Measurements from ENCODE around the gene CHCHD2. TPM values are rescaled to one million over a fixed set of nuclear protein-coding genes. Genes with fewer than 3 reads are reported as not detected.
"Not testable (repeated sequence)": the region's sequence is repeated elsewhere in the genome, so short reads cannot be mapped to it uniquely, and the experiment has no call there.

Gene CHCHD2
- total RNA-seq, 2 donors from 2014 or later: 44.7 to 88.8 TPM

DNA sequence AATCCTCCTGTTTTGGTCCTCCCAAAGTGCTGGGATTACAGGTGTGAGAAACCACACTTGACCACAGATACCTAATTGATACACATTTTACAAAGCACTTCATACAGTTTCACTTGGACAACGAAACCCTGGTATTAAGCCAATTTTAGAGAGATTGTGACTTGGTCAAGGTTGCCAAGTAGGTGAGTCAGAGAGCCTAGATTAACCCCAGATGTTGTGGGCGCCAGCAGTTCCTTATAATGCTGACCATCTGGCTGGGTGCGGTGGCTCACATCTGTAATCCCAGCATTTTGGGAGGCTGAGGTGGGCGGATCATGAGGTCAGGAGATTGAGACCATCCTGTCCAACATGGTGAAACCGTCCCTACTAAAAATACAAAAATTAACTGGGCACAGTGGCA, 8.6 kb downstream of the CHCHD2 start:
- no peaks in the 10 kb centered on the region for H3K27me3 ChIP-seq (ENCODE audit: control insufficient read depth, insufficient read depth, low read length, poor library complexity, severe bottlenecking)
- no peaks in the 10 kb centered on the region for H3K9me3 ChIP-seq (ENCODE audit: control insufficient read depth, low read length)
- 88 to 90% methylated on average over 4 to 5 of the region's 5 CpGs for WGBS, 2 experiments (ENCODE audit: insufficient coverage in 1 of 2, insufficient read length in 1 of 2)
- Mint-ChIP-seq H3K4me3 (no peak overlapping the region), H3K4me1 (no peaks in the 10 kb centered on the region), H3K27ac (no peak overlapping the region), H3K27me3 (ENCODE audit: insufficient read depth) (no peaks in the 10 kb centered on the region), H3K36me3 (ENCODE audit: low read depth) (no peaks in the 10 kb centered on the region), H3K9me3 (peaks cover 55% of the 10 kb centered on the region)
- no peaks in the 10 kb centered on the region for H3K4me1 ChIP-seq (ENCODE audit: control insufficient read depth, insufficient read depth, low read length)
- no peak overlapping the region for H3K4me3 ChIP-seq (ENCODE audit: low read length)
- no peak overlapping the region for H3K27ac ChIP-seq (ENCODE audit: low read depth, low read length)
- TF ChIP-seq, protein P1, sequence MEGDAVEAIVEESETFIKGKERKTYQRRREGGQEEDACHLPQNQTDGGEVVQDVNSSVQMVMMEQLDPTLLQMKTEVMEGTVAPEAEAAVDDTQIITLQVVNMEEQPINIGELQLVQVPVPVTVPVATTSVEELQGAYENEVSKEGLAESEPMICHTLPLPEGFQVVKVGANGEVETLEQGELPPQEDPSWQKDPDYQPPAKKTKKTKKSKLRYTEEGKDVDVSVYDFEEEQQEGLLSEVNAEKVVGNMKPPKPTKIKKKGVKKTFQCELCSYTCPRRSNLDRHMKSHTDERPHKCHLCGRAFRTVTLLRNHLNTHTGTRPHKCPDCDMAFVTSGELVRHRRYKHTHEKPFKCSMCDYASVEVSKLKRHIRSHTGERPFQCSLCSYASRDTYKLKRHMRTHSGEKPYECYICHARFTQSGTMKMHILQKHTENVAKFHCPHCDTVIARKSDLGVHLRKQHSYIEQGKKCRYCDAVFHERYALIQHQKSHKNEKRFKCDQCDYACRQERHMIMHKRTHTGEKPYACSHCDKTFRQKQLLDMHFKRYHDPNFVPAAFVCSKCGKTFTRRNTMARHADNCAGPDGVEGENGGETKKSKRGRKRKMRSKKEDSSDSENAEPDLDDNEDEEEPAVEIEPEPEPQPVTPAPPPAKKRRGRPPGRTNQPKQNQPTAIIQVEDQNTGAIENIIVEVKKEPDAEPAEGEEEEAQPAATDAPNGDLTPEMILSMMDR (conservative IDR thresholded peaks at IDR 0.05): no peak
- no peak for DNase-seq
- peaks cover 34% of the 10 kb centered on the region for H3K36me3 ChIP-seq (ENCODE audit: control insufficient read depth, insufficient read depth, low read length)
- H3K9ac ChIP-seq (ENCODE audit: extremely low read depth, low read length, poor library complexity, severe bottlenecking): no peak overlapping the region

DNA sequence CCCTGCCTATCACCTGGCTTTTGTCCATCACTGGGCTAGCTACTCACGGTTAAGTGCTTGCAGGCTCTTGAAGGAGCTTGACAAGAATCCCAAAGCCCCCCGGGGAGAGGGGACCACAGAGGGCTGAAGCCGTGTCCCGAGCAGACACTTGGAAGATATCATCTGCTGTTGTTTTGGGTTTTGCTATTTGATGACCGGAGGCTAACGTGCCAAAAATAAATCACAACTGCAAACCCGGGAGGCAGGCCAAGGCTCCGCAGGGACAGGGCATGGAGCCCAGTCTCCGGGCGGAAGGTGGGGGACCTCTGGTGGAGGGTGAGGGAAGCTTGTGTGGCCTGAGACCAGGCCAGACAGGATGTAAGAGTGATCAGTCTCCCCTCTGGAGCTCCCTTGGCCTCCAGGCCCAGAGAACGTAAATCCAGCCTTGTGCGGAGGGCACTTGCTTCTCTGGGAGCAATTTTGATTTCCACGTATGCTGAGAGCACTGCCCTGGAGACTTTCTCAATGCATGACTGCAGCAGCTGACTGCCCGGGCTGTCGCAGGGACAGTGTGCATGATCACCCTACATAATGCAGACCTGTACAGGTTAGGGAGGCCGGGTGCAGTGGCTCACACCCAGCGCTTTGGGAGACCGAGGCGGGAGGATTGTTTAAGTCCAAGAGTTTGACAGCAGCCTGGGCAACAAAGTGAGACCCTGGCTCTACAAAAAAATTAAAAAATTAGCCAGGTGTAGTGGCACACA, 13.3 kb downstream of the CHCHD2 start, which contains the start of gene PHKG1:
PHKG1 (minus strand) TSS at position 164 of the 743 bp plus-strand sequence. CDS start 4,011 bp downstream, outside the sequence.
- no peak within 1 kb of the TSS for H3K9ac ChIP-seq (ENCODE audit: extremely low read depth, low read length, poor library complexity, severe bottlenecking)
- no peak within 1 kb of the TSS for H3K4me3 ChIP-seq (ENCODE audit: low read length)
- TF ChIP-seq, protein P1 (conservative IDR thresholded peaks at IDR 0.05): peak; percentile 63
- no peaks in the 10 kb centered on the region for H3K27me3 Mint-ChIP-seq (ENCODE audit: insufficient read depth)
- H3K9me3 ChIP-seq (ENCODE audit: control insufficient read depth, low read length): no peaks in the 10 kb centered on the region
- H3K36me3 ChIP-seq (ENCODE audit: control insufficient read depth, insufficient read depth, low read length): no peaks in the 10 kb centered on the region
- H3K36me3 Mint-ChIP-seq (ENCODE audit: low read depth): peaks cover 7% of the 10 kb centered on the region
- no peaks in the 10 kb centered on the region for H3K27me3 ChIP-seq (ENCODE audit: control insufficient read depth, insufficient read depth, low read length, poor library complexity, severe bottlenecking)
- no peaks in the 10 kb centered on the region for H3K4me1 ChIP-seq (ENCODE audit: control insufficient read depth, insufficient read depth, low read length)
- no peak within 1 kb of the TSS for H3K27ac ChIP-seq (ENCODE audit: low read depth, low read length)
- H3K4me3 Mint-ChIP-seq: no peak within 1 kb of the TSS
- 86 to 92% methylated on average over 14 to 19 of the region's 19 CpGs for WGBS, 2 experiments (ENCODE audit: insufficient coverage in 1 of 2, insufficient read length in 1 of 2)
- peak; percentile 80 for DNase-seq
- H3K4me1 Mint-ChIP-seq: no peaks in the 10 kb centered on the region
- peaks cover 22% of the 10 kb centered on the region for H3K9me3 Mint-ChIP-seq
- H3K27ac Mint-ChIP-seq: no peak within 1 kb of the TSS

DNA sequence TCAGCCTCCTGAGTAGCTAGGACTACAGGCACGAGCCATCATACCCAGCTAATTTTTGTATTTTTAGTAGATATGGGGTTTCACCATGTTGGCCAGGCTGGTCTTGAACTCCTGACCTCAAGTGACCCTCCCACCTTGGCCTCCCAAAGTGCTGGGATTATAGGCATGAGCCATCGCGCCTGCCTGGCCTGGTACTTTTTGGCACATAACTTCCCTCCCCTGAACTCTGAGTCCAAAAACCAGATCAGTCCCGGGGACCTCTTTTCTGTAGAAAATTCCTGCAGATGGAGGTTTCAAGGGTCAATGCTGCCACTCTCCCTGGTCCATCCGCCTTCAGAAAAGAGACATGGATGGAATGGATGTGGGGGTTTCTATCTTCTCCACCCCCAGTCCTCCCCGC, 13.9 kb downstream of the CHCHD2 start:
- H3K27me3 ChIP-seq (ENCODE audit: control insufficient read depth, insufficient read depth, low read length, poor library complexity, severe bottlenecking); H3K27ac ChIP-seq (ENCODE audit: low read depth, low read length); H3K4me3 Mint-ChIP-seq; DNase-seq; H3K36me3 Mint-ChIP-seq (ENCODE audit: low read depth); H3K9ac ChIP-seq (ENCODE audit: extremely low read depth, low read length, poor library complexity, severe bottlenecking); H3K27me3 Mint-ChIP-seq (ENCODE audit: insufficient read depth); H3K4me1 Mint-ChIP-seq; H3K4me3 ChIP-seq (ENCODE audit: low read length); H3K9me3 ChIP-seq (ENCODE audit: control insufficient read depth, low read length); H3K36me3 ChIP-seq (ENCODE audit: control insufficient read depth, insufficient read depth, low read length); H3K27ac Mint-ChIP-seq; H3K4me1 ChIP-seq (ENCODE audit: control insufficient read depth, insufficient read depth, low read length): not testable (repeated sequence)
- WGBS, 2 experiments (ENCODE audit: insufficient coverage in 1 of 2, insufficient read length in 1 of 2): 96 to 100% methylated on average over 3 to 6 of the region's 6 CpGs
- H3K9me3 Mint-ChIP-seq: peaks cover 18% of the 10 kb centered on the region

Data from endodermal cell (in vitro differentiated cells).